Ureter (tissue), 1 donor: ENCODE data around the gene CD5L. TPM values are rescaled to one million over a fixed set of nuclear protein-coding genes. Genes with fewer than 3 reads are reported as not detected.

Source experiments
- DNase-seq: peaks from one replicate; pipeline ENCODE4 v3.0.0-alpha.2; 2020; ENCODE audit warnings: low spot score
- total RNA-seq: library from RNA; stranded (reverse); gene quantifications from one replicate; pipeline ENCODE4 v1.2.4, GENCODE V29; 2023
- donor health status: DM: yes; HTN: yes; CAD: no.

Gene CD5L
- total RNA-seq, 1 donor from 2014 or later = not detected

- no peak for DNase-seq
Measured at GRCh38 chr1:157813269-157813668, 28.3 kb downstream of the CD5L start.

- no peak for DNase-seq
Measured at GRCh38 chr1:157806431-157807149, 35.0 kb downstream of the CD5L start.

GRCh38 chr1:157803851-157804250, 37.8 kb downstream of the CD5L start:
- no peak for DNase-seq

GRCh38 chr1:157799996-157800395, 41.6 kb downstream of the CD5L start:
- no peak for DNase-seq

GRCh38 chr1:157798211-157798610, 43.4 kb downstream of the CD5L start:
- DNase-seq = no peak

GRCh38 chr1:157785248-157785647, 56.4 kb downstream of the CD5L start:
- DNase-seq = no peak

GRCh38 chr1:157784801-157785200, 56.8 kb downstream of the CD5L start:
- DNase-seq = no peak

GRCh38 chr1:157782931-157783330, 58.7 kb downstream of the CD5L start:
- DNase-seq = no peak

GRCh38 chr1:157781048-157781447, 60.6 kb downstream of the CD5L start:
- DNase-seq = no peak

Other genes with a start within 250 kb of the CD5L start
- gene FCRL4, start 243.7 kb downstream of the CD5L start, total RNA-seq = not detected
- gene FCRL3, start 141.0 kb downstream of the CD5L start, total RNA-seq = not detected
- gene FCRL2, start 64.7 kb downstream of the CD5L start, total RNA-seq = 0.42 TPM
- gene FCRL1, start 21.7 kb downstream of the CD5L start, total RNA-seq = 0.21 TPM
- gene KIRREL1, start 151.8 kb upstream of the CD5L start, total RNA-seq = 19.7 TPM